CD4-positive, alpha-beta T cell treated with Interleukin-4 for 4 hours (primary cell): ENCODE data around the gene NSMF.
A peak's percentile ranks its signal among the peaks of the same experiment; 100 is the strongest.
"Not testable (repeated sequence)": the region's sequence is repeated elsewhere in the genome, so short reads cannot be mapped to it uniquely, and the experiment has no call there.

Source experiments
- DNase-seq: peaks from one replicate; pipeline ENCODE4 v3.0.0-alpha.2; 2020

NSMF gene

GRCh38 chr9:137428841-137429545, 30.1 kb downstream of the NSMF start:
- no peak for DNase-seq

- DNase-seq: no peak
Observed at GRCh38 chr9:137428311-137428630, 30.9 kb downstream of the NSMF start.

GRCh38 chr9:137427454-137428310, 31.5 kb downstream of the NSMF start:
- no peak for DNase-seq

GRCh38 chr9:137426018-137426681, 33.0 kb downstream of the NSMF start:
- DNase-seq: no peak

GRCh38 chr9:137423514-137424291, 35.4 kb downstream of the NSMF start:
- no peak for DNase-seq

GRCh38 chr9:137422604-137423513, 36.3 kb downstream of the NSMF start, which contains the start of the genes EXD3 and NOXA1:
TSS of gene EXD3 (minus strand) at chr9:137423162. CDS start at chr9:137395357, 27,805 bp downstream.
TSS of gene NOXA1 (plus strand) at chr9:137423393. CDS start at chr9:137423530, 137 bp downstream.
- peak; percentile 89 for DNase-seq

- DNase-seq: no peak
Observed at GRCh38 chr9:137421838-137422603, 37.1 kb downstream of the NSMF start.

GRCh38 chr9:137417161-137418021, 41.7 kb downstream of the NSMF start:
- DNase-seq: no peak

GRCh38 chr9:137416563-137417151, 42.5 kb downstream of the NSMF start:
- DNase-seq: no peak

- no peak for DNase-seq
Observed at GRCh38 chr9:137416006-137416562, 43.0 kb downstream of the NSMF start.

GRCh38 chr9:137415451-137415850, 43.7 kb downstream of the NSMF start:
- DNase-seq: no peak

GRCh38 chr9:137412431-137412830, 46.7 kb downstream of the NSMF start:
- DNase-seq: no peak

GRCh38 chr9:137411645-137412380, 47.3 kb downstream of the NSMF start:
- DNase-seq: peak; percentile 45

- no peak for DNase-seq
Observed at GRCh38 chr9:137411260-137411644, 47.9 kb downstream of the NSMF start.

- no peak for DNase-seq
Observed at GRCh38 chr9:137410891-137411249, 48.3 kb downstream of the NSMF start.

- not testable (repeated sequence) for DNase-seq
Observed at GRCh38 chr9:137410236-137410890, 48.8 kb downstream of the NSMF start.

- no peak for DNase-seq
Observed at GRCh38 chr9:137409515-137409914, 49.6 kb downstream of the NSMF start.
